HL-60 (cell line): ENCODE measurements around the gene SEMA3B.

Source experiments
- DNase-seq, 2 experiments: peaks; one replicate each; pipeline ENCODE4 v3.0.0-alpha.2; 2010 to 2020; ENCODE audit warnings: low read depth in 1 of 2, low spot score in 1 of 2
- H3K27ac ChIP-seq: fragments of 250-450 bp; sonication (Bioruptor Pico); replicated peaks from 2 replicates; pipeline ENCODE4 v1.5.1; 2020; ENCODE audit warnings: mild to moderate bottlenecking, moderate library complexity
- H3K27me3 ChIP-seq: fragments of 250-450 bp; sonication (Bioruptor Pico); 2 replicates; pipeline ENCODE4 v1.5.1; 2021; ENCODE audit warnings: mild to moderate bottlenecking, moderate library complexity; ENCODE audit not compliant: insufficient read depth, poor library complexity, severe bottlenecking
- H3K4me3 ChIP-seq: replicated peaks from 2 replicates; pipeline ENCODE4 v1.5.1; 2011; ENCODE audit warnings: mild to moderate bottlenecking, control low read depth, low read length; ENCODE audit not compliant: insufficient read depth
- GABPA ChIP-seq: IDR thresholded peaks from 2 replicates; pipeline ENCODE4 v1.6.1; 2012; ENCODE audit warnings: low read depth
- POLR2AphosphoS5 ChIP-seq: IDR thresholded peaks from 2 replicates; pipeline ENCODE4 v1.6.1; 2012; ENCODE audit warnings: low read depth
- SPI1 ChIP-seq: IDR thresholded peaks from 2 replicates; pipeline ENCODE4 v1.6.1; 2012; ENCODE audit warnings: low read depth, mild to moderate bottlenecking, borderline replicate concordance
- TF ChIP-seq, protein P1 (sequence below): IDR thresholded peaks from one replicate; pipeline ENCODE4 v1.5.1; 2011; ENCODE audit warnings: low read length, control low read depth, inconsistent platforms; ENCODE audit not compliant: insufficient read depth
- TF ChIP-seq, protein P2 (sequence below): IDR thresholded peaks from 2 replicates; pipeline ENCODE4 v1.6.1; 2012; ENCODE audit warnings: low read depth; ENCODE audit not compliant: insufficient replicate concordance

The SEMA3B gene

DNA sequence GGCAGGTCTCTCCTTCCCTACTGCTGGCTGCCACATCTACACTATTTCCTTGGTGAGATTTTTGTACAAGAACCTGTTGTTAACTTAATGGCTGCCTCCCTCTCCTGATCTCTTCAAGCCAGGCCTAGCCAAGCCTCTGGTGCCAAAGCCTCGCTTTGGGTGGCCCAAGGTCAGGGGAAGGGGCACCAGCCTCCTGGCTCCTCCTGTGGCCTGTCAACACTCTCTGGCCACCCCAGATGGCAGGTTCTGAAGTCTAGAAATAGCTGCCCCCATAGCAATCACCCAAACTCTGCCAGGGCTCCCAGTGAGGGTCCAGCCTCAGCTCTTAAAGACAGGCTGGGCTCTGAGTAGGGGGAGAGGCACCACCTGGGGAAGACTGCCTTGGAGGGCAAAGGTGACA, 18.3 kb downstream of the SEMA3B start:
- Histone ChIP-seq H3K27ac (no peak overlapping the region), H3K4me3 (no peak overlapping the region), H3K27me3 (no peaks in the 10 kb centered on the region)
- DNase-seq, result no peak
- TF ChIP-seq, protein P1, sequence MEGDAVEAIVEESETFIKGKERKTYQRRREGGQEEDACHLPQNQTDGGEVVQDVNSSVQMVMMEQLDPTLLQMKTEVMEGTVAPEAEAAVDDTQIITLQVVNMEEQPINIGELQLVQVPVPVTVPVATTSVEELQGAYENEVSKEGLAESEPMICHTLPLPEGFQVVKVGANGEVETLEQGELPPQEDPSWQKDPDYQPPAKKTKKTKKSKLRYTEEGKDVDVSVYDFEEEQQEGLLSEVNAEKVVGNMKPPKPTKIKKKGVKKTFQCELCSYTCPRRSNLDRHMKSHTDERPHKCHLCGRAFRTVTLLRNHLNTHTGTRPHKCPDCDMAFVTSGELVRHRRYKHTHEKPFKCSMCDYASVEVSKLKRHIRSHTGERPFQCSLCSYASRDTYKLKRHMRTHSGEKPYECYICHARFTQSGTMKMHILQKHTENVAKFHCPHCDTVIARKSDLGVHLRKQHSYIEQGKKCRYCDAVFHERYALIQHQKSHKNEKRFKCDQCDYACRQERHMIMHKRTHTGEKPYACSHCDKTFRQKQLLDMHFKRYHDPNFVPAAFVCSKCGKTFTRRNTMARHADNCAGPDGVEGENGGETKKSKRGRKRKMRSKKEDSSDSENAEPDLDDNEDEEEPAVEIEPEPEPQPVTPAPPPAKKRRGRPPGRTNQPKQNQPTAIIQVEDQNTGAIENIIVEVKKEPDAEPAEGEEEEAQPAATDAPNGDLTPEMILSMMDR, result no peak
- no peak for TF ChIP-seq POLR2AphosphoS5
- TF ChIP-seq, protein P2, sequence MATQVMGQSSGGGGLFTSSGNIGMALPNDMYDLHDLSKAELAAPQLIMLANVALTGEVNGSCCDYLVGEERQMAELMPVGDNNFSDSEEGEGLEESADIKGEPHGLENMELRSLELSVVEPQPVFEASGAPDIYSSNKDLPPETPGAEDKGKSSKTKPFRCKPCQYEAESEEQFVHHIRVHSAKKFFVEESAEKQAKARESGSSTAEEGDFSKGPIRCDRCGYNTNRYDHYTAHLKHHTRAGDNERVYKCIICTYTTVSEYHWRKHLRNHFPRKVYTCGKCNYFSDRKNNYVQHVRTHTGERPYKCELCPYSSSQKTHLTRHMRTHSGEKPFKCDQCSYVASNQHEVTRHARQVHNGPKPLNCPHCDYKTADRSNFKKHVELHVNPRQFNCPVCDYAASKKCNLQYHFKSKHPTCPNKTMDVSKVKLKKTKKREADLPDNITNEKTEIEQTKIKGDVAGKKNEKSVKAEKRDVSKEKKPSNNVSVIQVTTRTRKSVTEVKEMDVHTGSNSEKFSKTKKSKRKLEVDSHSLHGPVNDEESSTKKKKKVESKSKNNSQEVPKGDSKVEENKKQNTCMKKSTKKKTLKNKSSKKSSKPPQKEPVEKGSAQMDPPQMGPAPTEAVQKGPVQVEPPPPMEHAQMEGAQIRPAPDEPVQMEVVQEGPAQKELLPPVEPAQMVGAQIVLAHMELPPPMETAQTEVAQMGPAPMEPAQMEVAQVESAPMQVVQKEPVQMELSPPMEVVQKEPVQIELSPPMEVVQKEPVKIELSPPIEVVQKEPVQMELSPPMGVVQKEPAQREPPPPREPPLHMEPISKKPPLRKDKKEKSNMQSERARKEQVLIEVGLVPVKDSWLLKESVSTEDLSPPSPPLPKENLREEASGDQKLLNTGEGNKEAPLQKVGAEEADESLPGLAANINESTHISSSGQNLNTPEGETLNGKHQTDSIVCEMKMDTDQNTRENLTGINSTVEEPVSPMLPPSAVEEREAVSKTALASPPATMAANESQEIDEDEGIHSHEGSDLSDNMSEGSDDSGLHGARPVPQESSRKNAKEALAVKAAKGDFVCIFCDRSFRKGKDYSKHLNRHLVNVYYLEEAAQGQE, result no peak
- no peak for TF ChIP-seq SPI1
- TF ChIP-seq GABPA, result no peak

DNA sequence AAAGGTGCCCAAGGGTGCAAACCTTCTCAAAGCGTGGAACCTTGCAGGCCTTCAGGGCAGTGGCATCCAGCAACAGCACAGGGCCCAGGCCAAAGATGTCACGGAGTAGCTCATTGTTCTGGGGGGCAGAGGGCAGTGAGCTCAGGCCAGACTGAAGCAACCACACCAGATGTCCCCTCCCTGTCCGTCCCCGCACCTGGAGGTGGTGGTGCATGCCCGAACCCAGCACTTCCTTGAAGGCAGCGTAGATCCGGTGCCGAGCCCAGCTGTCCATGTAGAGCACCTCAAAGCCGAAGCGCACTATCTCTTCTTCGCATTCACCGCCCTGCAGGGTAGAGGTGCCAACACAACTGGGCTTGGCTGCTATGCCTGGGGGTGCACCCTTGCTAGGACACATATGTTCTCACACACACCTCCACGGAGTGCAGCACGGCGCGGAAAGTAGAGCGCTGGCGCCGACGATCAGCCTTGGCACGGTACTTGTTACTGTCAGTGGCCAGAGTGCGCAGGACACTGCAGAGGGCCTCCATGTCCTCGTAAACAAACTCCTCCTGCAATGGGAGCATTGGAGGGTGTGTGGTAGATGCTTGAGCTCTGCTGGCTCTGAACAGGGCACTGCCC, 19.6 kb downstream of the SEMA3B start:
- Histone ChIP-seq H3K27ac (no peak overlapping the region), H3K27me3 (no peaks in the 10 kb centered on the region), H3K4me3 (no peak overlapping the region)
- DNase-seq, result no peak
- no peak for TF ChIP-seq POLR2AphosphoS5
- no peak for TF ChIP-seq SPI1
- TF ChIP-seq, protein P2, result no peak
- TF ChIP-seq, protein P1, result no peak

DNA sequence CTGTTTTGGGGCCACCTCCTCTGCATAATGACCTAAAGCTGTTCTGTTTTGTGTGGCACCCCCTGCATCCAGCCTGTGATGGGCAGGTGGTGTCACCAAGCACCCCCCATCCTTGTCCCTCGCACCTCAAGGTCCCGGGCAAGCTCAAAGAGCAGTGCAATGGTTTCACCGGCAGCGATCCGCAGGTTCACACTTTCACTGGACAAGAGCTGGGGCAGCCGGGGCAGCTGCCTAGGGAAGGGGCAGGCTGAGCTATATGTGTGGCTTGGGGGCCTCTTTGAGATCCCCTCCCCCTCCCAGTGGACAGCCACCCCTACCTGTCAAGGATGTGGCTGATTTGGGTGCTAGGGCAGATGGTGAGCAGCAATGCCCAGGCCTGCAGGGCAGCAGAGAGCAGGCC, 20.2 kb downstream of the SEMA3B start:
- no peak for DNase-seq
- H3K27me3 ChIP-seq, result no peaks in the 10 kb centered on the region
- no peak overlapping the region for H3K4me3 ChIP-seq
- TF ChIP-seq, protein P1, result no peak
- TF ChIP-seq GABPA (no peak), POLR2AphosphoS5 (no peak), SPI1 (no peak)
- TF ChIP-seq, protein P2, result no peak
- no peak overlapping the region for H3K27ac ChIP-seq
